GM12878 (cell line): ENCODE data around the gene SLC35D2. TPM values are rescaled to one million over a fixed set of nuclear protein-coding genes. Genes with fewer than 3 reads are reported as not detected.

ENCODE experiments used
- ATF7 ChIP-seq: fragments of 450-650 bp; IDR thresholded peaks from 2 replicates; pipeline ENCODE4 v1.6.1; 2016; ENCODE audit warnings: low read depth, mild to moderate bottlenecking
- CBFB ChIP-seq: IDR thresholded peaks from 2 replicates; pipeline ENCODE4 v1.6.1; 2016; ENCODE audit warnings: antibody characterized with exemption, low read depth
- CEBPB ChIP-seq, 2 experiments: fragments of 150-350 bp in 1 of 2; IDR thresholded peaks; 2 replicates each; pipeline ENCODE4 v1.6.1; 2012 to 2014; ENCODE audit warnings: low read depth in 2 of 2, low read length in 2 of 2, borderline replicate concordance in 1 of 2, inconsistent platforms in 1 of 2
- CHD4 ChIP-seq: fragments of 200-600 bp; sonication (generic); IDR thresholded peaks from 2 replicates; pipeline ENCODE4 v1.6.1; 2016; ENCODE audit warnings: mild to moderate bottlenecking
- CREM ChIP-seq: IDR thresholded peaks from 2 replicates; pipeline ENCODE4 v1.6.1; 2014; ENCODE audit warnings: antibody characterized with exemption, low read depth
- DPF2 ChIP-seq: fragments of 450-650 bp; IDR thresholded peaks from 2 replicates; pipeline ENCODE4 v1.6.1; 2017; ENCODE audit warnings: mild to moderate bottlenecking
- HDAC2 ChIP-seq: fragments of 200-600 bp; sonication (generic); IDR thresholded peaks from 2 replicates; pipeline ENCODE4 v1.6.1; 2017
- HSF1 ChIP-seq: fragments of 150-350 bp; IDR thresholded peaks from 2 replicates; pipeline ENCODE4 v1.6.1; 2014; ENCODE audit warnings: mild to moderate bottlenecking, low read depth, low read length
- IKZF1 ChIP-seq: fragments of 450-650 bp; conservative IDR thresholded peaks from 2 replicates; pipeline ENCODE4 v1.6.1; 2017; ENCODE audit warnings: antibody characterized with exemption, mild to moderate bottlenecking
- IKZF2 ChIP-seq, 2 experiments: fragments of 450-650 bp; IDR thresholded peaks; 2 replicates each; pipeline ENCODE4 v1.6.1; 2017; ENCODE audit warnings: mild to moderate bottlenecking in 2 of 2, moderate library complexity in 2 of 2
- KAT2A ChIP-seq: conservative IDR thresholded peaks from 2 replicates; pipeline ENCODE4 v1.6.1; 2011; ENCODE audit warnings: low read depth, low read length; ENCODE audit not compliant: control insufficient read depth
- MYB ChIP-seq: fragments of 150-350 bp; IDR thresholded peaks from 2 replicates; pipeline ENCODE4 v1.6.1; 2014; ENCODE audit warnings: mild to moderate bottlenecking, low read depth, low read length, borderline replicate concordance
- NR2C2 ChIP-seq: IDR thresholded peaks from 2 replicates; pipeline ENCODE4 v1.6.1; 2011; ENCODE audit warnings: borderline replicate concordance, low read depth; ENCODE audit not compliant: control insufficient read depth, insufficient read length
- SMC3 ChIP-seq: IDR thresholded peaks from 2 replicates; pipeline ENCODE4 v1.6.1; 2011; ENCODE audit warnings: low read length, improper control_type of control experiment, borderline replicate concordance
- SP1 ChIP-seq: IDR thresholded peaks from one replicate; pipeline ENCODE4 v1.6.1; 2011; ENCODE audit warnings: low read depth, low read length
- ZBED1 ChIP-seq: IDR thresholded peaks from 2 replicates; pipeline ENCODE4 v1.6.1; 2016; ENCODE audit warnings: borderline replicate concordance
- polyA plus RNA-seq, 11 experiments: library from polyadenylated mRNA; depleted of rRNA in 4 of 11; unstranded in 6 of 11; stranded (reverse) in 5 of 11; fragments of >200 nt; fragmentation: Nextera tagmentation in 4 of 11; fragmentation: Illumina TruSeq in 1 of 11; extraction: Ambion mirVana in 4 of 11; extraction: Trizol in 1 of 11; gene quantifications; 1 replicate in 1 of 11; 2 replicates in 10 of 11; pipeline versions ENCODE4 v1.2.1 to v1.2.3, GENCODE V29; 2011 to 2016; ENCODE audit warnings: inconsistent platforms in 2 of 11, missing spikeins in 2 of 11, low read depth in 1 of 11
- total RNA-seq, 4 experiments: library from RNA; depleted of rRNA in 3 of 4; stranded (reverse); fragments of >200 nt in 3 of 4; fragmentation: Illumina TruSeq in 1 of 4; extraction: Trizol in 1 of 4; gene quantifications; 2 replicates each; pipeline versions ENCODE4 v1.2.1 to v1.2.3, GENCODE V29; 2013 to 2021
- TF ChIP-seq, protein P1 (sequence below): fragments of 450-650 bp; formaldehyde crosslinking; IDR thresholded peaks from 2 replicates; pipeline ENCODE4 v1.5.0; 2022; ENCODE audit warnings: mild to moderate bottlenecking, missing genetic modification characterization
- TF ChIP-seq, protein P2 (sequence below): IDR thresholded peaks from 2 replicates; pipeline ENCODE4 v1.6.1; 2012; ENCODE audit warnings: low read length, inconsistent platforms
- TF ChIP-seq, protein P3 (sequence below): fragments of 450-650 bp; IDR thresholded peaks from 2 replicates; pipeline ENCODE4 v1.6.1; 2016; ENCODE audit warnings: mild to moderate bottlenecking, moderate library complexity, borderline replicate concordance

The SLC35D2 gene
- total and polyA plus RNA-seq, 10 of the 15 experiments (the other 5 are each of a cell fraction or from before 2014, with no cell fraction given), result 0.64 to 6.3 (median 3.5) TPM

- TF ChIP-seq SP1 (peak; percentile 53), SMC3 (no peak), CBFB (no peak), CREM (peak; percentile 98), MYB (no peak), ZBED1 (no peak; the same call in 1 of the 2 replicates), HDAC2 (no peak), IKZF1 (peak; percentile 82), DPF2 (peak; percentile 77), IKZF2 (IDR thresholded peaks at IDR 0.05) (peak; percentile 39 to 52; a peak in 3 of 4 replicates), ATF7 (peak; percentile 55), HSF1 (no peak), KAT2A (no peak), CHD4 (no peak), CEBPB (IDR thresholded peaks at IDR 0.05; ENCODE audit: borderline replicate concordance in 1 of 2, low read depth in 2 of 2, low read length in 2 of 2) (no peak), NR2C2 (no peak)
- TF ChIP-seq, protein P1, sequence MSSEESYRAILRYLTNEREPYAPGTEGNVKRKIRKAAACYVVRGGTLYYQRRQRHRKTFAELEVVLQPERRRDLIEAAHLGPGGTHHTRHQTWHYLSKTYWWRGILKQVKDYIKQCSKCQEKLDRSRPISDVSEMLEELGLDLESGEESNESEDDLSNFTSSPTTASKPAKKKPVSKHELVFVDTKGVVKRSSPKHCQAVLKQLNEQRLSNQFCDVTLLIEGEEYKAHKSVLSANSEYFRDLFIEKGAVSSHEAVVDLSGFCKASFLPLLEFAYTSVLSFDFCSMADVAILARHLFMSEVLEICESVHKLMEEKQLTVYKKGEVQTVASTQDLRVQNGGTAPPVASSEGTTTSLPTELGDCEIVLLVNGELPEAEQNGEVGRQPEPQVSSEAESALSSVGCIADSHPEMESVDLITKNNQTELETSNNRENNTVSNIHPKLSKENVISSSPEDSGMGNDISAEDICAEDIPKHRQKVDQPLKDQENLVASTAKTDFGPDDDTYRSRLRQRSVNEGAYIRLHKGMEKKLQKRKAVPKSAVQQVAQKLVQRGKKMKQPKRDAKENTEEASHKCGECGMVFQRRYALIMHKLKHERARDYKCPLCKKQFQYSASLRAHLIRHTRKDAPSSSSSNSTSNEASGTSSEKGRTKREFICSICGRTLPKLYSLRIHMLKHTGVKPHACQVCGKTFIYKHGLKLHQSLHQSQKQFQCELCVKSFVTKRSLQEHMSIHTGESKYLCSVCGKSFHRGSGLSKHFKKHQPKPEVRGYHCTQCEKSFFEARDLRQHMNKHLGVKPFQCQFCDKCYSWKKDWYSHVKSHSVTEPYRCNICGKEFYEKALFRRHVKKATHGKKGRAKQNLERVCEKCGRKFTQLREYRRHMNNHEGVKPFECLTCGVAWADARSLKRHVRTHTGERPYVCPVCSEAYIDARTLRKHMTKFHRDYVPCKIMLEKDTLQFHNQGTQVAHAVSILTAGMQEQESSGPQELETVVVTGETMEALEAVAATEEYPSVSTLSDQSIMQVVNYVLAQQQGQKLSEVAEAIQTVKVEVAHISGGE (CRISPR knock-in tag), result peak; percentile 55
- TF ChIP-seq, protein P2, sequence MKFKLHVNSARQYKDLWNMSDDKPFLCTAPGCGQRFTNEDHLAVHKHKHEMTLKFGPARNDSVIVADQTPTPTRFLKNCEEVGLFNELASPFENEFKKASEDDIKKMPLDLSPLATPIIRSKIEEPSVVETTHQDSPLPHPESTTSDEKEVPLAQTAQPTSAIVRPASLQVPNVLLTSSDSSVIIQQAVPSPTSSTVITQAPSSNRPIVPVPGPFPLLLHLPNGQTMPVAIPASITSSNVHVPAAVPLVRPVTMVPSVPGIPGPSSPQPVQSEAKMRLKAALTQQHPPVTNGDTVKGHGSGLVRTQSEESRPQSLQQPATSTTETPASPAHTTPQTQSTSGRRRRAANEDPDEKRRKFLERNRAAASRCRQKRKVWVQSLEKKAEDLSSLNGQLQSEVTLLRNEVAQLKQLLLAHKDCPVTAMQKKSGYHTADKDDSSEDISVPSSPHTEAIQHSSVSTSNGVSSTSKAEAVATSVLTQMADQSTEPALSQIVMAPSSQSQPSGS, result no peak
- TF ChIP-seq, protein P3, sequence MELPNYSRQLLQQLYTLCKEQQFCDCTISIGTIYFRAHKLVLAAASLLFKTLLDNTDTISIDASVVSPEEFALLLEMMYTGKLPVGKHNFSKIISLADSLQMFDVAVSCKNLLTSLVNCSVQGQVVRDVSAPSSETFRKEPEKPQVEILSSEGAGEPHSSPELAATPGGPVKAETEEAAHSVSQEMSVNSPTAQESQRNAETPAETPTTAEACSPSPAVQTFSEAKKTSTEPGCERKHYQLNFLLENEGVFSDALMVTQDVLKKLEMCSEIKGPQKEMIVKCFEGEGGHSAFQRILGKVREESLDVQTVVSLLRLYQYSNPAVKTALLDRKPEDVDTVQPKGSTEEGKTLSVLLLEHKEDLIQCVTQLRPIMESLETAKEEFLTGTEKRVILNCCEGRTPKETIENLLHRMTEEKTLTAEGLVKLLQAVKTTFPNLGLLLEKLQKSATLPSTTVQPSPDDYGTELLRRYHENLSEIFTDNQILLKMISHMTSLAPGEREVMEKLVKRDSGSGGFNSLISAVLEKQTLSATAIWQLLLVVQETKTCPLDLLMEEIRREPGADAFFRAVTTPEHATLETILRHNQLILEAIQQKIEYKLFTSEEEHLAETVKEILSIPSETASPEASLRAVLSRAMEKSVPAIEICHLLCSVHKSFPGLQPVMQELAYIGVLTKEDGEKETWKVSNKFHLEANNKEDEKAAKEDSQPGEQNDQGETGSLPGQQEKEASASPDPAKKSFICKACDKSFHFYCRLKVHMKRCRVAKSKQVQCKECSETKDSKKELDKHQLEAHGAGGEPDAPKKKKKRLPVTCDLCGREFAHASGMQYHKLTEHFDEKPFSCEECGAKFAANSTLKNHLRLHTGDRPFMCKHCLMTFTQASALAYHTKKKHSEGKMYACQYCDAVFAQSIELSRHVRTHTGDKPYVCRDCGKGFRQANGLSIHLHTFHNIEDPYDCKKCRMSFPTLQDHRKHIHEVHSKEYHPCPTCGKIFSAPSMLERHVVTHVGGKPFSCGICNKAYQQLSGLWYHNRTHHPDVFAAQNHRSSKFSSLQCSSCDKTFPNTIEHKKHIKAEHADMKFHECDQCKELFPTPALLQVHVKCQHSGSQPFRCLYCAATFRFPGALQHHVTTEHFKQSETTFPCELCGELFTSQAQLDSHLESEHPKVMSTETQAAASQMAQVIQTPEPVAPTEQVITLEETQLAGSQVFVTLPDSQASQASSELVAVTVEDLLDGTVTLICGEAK, result no peak
Measured at GRCh38 chr9:96417051-96417586, 33.6 kb upstream of the SLC35D2 start (continued).
